Endodermal cell (in vitro differentiated cells): Measurements from ENCODE around the gene TSSC4. TPM values are rescaled to one million over a fixed set of nuclear protein-coding genes. Genes with fewer than 3 reads are reported as not detected.
A peak's percentile ranks its signal among the peaks of the same experiment; 100 is the strongest.

Experiments used
- DNase-seq: peaks from one replicate; pipeline ENCODE4 v3.0.0-alpha.2; 2017
- H3K27ac ChIP-seq: 2 replicates; pipeline ENCODE4 v1.5.1; 2013; ENCODE audit warnings: mild to moderate bottlenecking, low read depth, low read length, moderate library complexity
- H3K27me3 ChIP-seq: 2 replicates; pipeline ENCODE4 v1.6.1; 2013; ENCODE audit warnings: mild to moderate bottlenecking, low read length, moderate library complexity; ENCODE audit not compliant: insufficient read depth, control insufficient read depth, poor library complexity, severe bottlenecking
- H3K36me3 ChIP-seq: 2 replicates; pipeline ENCODE4 v1.7.0; 2013; ENCODE audit warnings: mild to moderate bottlenecking, low read length, moderate library complexity; ENCODE audit not compliant: control insufficient read depth, insufficient read depth
- H3K4me1 ChIP-seq: one replicate; pipeline ENCODE4 v1.7.0; 2013; ENCODE audit warnings: low read length; ENCODE audit not compliant: control insufficient read depth, insufficient read depth
- H3K4me3 ChIP-seq: 2 replicates; pipeline ENCODE4 v1.5.1; 2013; ENCODE audit warnings: mild to moderate bottlenecking, low read length, moderate library complexity
- H3K9ac ChIP-seq: 2 replicates; pipeline ENCODE4 v1.6.1; 2013; ENCODE audit warnings: mild to moderate bottlenecking, low read length, moderate library complexity; ENCODE audit not compliant: poor library complexity, severe bottlenecking; ENCODE audit errors: extremely low read depth
- H3K9me3 ChIP-seq: 2 replicates; pipeline ENCODE4 v1.6.1; 2013; ENCODE audit warnings: mild to moderate bottlenecking, low read length, moderate library complexity; ENCODE audit not compliant: control insufficient read depth
- H3K27ac Mint-ChIP-seq: 2 replicates; pipeline ENCODE4 v1.8.0; 2020; ENCODE audit warnings: mixed read lengths
- H3K27me3 Mint-ChIP-seq: 2 replicates; pipeline ENCODE4 v1.8.0; 2021; ENCODE audit warnings: mild to moderate bottlenecking, mixed read lengths; ENCODE audit not compliant: insufficient read depth
- H3K36me3 Mint-ChIP-seq: 2 replicates; pipeline ENCODE4 v1.8.0; 2020; ENCODE audit warnings: low read depth, mixed read lengths
- H3K4me1 Mint-ChIP-seq: 2 replicates; pipeline ENCODE4 v1.8.0; 2020; ENCODE audit warnings: mixed read lengths
- H3K4me3 Mint-ChIP-seq: 2 replicates; pipeline ENCODE4 v1.8.0; 2020; ENCODE audit warnings: mild to moderate bottlenecking, moderate library complexity, mixed read lengths
- H3K9me3 Mint-ChIP-seq: 2 replicates; pipeline ENCODE4 v1.8.0; 2020; ENCODE audit warnings: mild to moderate bottlenecking, mixed read lengths
- CTCF ChIP-seq: fragments of 200-600 bp; sonication (generic); conservative IDR thresholded peaks from 2 replicates; pipeline ENCODE4 v1.5.0; 2021; ENCODE audit warnings: antibody characterized with exemption, mild to moderate bottlenecking
- WGBS, 2 experiments: methylation state at CpG; one replicate each; pipeline versions ENCODE4 v1.1.5 to v1.1.7; 2013; ENCODE audit warnings: missing lambda C conversion rate in 2 of 2, mixed read lengths in 1 of 2; ENCODE audit not compliant: insufficient coverage in 1 of 2, insufficient read length in 1 of 2; 5-methylcytosine and 5-hydroxymethylcytosine counted together
- long read RNA-seq, 4 experiments: library from polyadenylated mRNA in 2 of 4; library from RNA in 1 of 4; library from capped mRNA in 1 of 4; stranded (forward) in 3 of 4; unstranded in 1 of 4; transcript quantifications; one replicate each; pipeline ENCODE4 v2.0.0, GENCODE V29; 2020 to 2021; ENCODE audit warnings: inconsistent platforms in 1 of 4
- polyA plus RNA-seq, 2 experiments: library from polyadenylated mRNA; stranded (reverse); fragments of 50-300 nt; gene quantifications; one replicate each; pipeline ENCODE4 v1.2.3, GENCODE V29; 2013
- total RNA-seq, 2 donors: library from RNA; stranded (reverse); fragmentation: NEBNext Ultra II Directional in 1 of 2; extraction: Animal tissue kit (Norgen Biotek cat#: 25700) in 1 of 2; gene quantifications; 2 replicates in 1 of 2; 3 replicates in 1 of 2; pipeline ENCODE4 v1.2.1, GENCODE V29; 2021

TSSC4 gene
- 10 to 100 TPM; 47.2 to 51.1 TPM for total RNA-seq
- polyA plus RNA-seq (2013, experiment 1 of 2): 27.2 TPM
- 25.0 TPM for polyA plus RNA-seq (2013, experiment 2 of 2)
- long read RNA-seq, experiment 1, transcript TSSC4-210 (2 exons, 912 nt): major isoform, 5 of 15 reads
- long read RNA-seq, experiment 1, partial matches to known transcripts: 2 of 15 reads
- long read RNA-seq, experiment 1, other reads (novel, unspliced or antisense): 3 of 15 reads
- long read RNA-seq, experiment 2, transcript TSSC4-201 (3 exons, 1,686 nt): major isoform, 48 of 69 reads
- long read RNA-seq, experiment 2, transcript TSSC4-210 (2 exons, 912 nt): minor isoform, 6 of 69 reads
- long read RNA-seq, experiment 2, partial matches to known transcripts: 6 of 69 reads
- long read RNA-seq, experiment 2, other reads (novel, unspliced or antisense): 3 of 69 reads
- long read RNA-seq, experiment 3, transcript TSSC4-201 (3 exons, 1,686 nt): major isoform, 155 of 216 reads
- long read RNA-seq, experiment 3, transcript TSSC4-206 (4 exons, 851 nt): minor isoform, 5 of 216 reads
- long read RNA-seq, experiment 3, transcript TSSC4-210 (2 exons, 912 nt): minor isoform, 21 of 216 reads
- long read RNA-seq, experiment 3, partial matches to known transcripts: 29 of 216 reads
- long read RNA-seq, experiment 3, other reads (novel, unspliced or antisense): 1 of 216 reads
- long read RNA-seq, experiment 4, transcript TSSC4-201 (3 exons, 1,686 nt): major isoform, 68 of 81 reads
- long read RNA-seq, experiment 4, partial matches to known transcripts: 2 of 81 reads
- long read RNA-seq, experiment 4, other reads (novel, unspliced or antisense): 4 of 81 reads

GRCh38 chr11:2400069-2400761, at the start of gene TSSC4:
Gene TSSC4, plus strand, starts transcription at chr11:2400750. Its CDS starts 1,884 bp downstream, at chr11:2402634.
- peak; percentile 98 for TF ChIP-seq CTCF
- peak within 1 kb of the TSS; percentile 96 for H3K9ac ChIP-seq
- H3K4me3 Mint-ChIP-seq: peak within 1 kb of the TSS; percentile 80
- H3K9me3 ChIP-seq: no peaks in the 10 kb centered on the region
- peaks cover 22% of the 10 kb centered on the region for H3K36me3 Mint-ChIP-seq
- H3K27ac ChIP-seq: peak within 1 kb of the TSS; percentile 96
- peaks cover 38% of the 10 kb centered on the region for H3K36me3 ChIP-seq
- no peaks in the 10 kb centered on the region for H3K27me3 Mint-ChIP-seq
- 2 to 4% methylated on average over 22 to 66 of the region's 66 CpGs for WGBS, 2 experiments
- no peaks in the 10 kb centered on the region for H3K4me1 ChIP-seq
- peak; percentile 100 for DNase-seq
- H3K4me1 Mint-ChIP-seq: peaks cover 5% of the 10 kb centered on the region
- H3K4me3 ChIP-seq: peak within 1 kb of the TSS; percentile 96
- H3K9me3 Mint-ChIP-seq: no peaks in the 10 kb centered on the region
- no peaks in the 10 kb centered on the region for H3K27me3 ChIP-seq
- peak within 1 kb of the TSS; percentile 90 for H3K27ac Mint-ChIP-seq

- H3K27ac ChIP-seq: no peak overlapping the region
- Mint-ChIP-seq H3K4me1 (no peaks in the 10 kb centered on the region), H3K27ac (no peak overlapping the region), H3K9me3 (peaks cover 49% of the 10 kb centered on the region), H3K27me3 (peaks cover 11% of the 10 kb centered on the region), H3K36me3 (peaks cover 4% of the 10 kb centered on the region), H3K4me3 (no peak overlapping the region)
- H3K4me3 ChIP-seq: no peak overlapping the region
- no peaks in the 10 kb centered on the region for H3K4me1 ChIP-seq
- peaks cover 19% of the 10 kb centered on the region for H3K9me3 ChIP-seq
- DNase-seq: no peak
- no peak overlapping the region for H3K9ac ChIP-seq
- 87 to 100% methylated on average over 1 to 3 of the region's 3 CpGs for WGBS, 2 experiments
- no peak for TF ChIP-seq CTCF
- no peaks in the 10 kb centered on the region for H3K27me3 ChIP-seq
- H3K36me3 ChIP-seq: no peaks in the 10 kb centered on the region
These were observed 48.8 kb upstream of the TSSC4 start for GRCh38 chr11:2351701-2352100.

- Mint-ChIP-seq H3K27ac (no peak overlapping the region), H3K4me3 (no peak overlapping the region), H3K4me1 (no peaks in the 10 kb centered on the region), H3K36me3 (peaks cover 3% of the 10 kb centered on the region), H3K27me3 (peaks cover 9% of the 10 kb centered on the region), H3K9me3 (peaks cover 46% of the 10 kb centered on the region)
- no peak for DNase-seq
- no peak overlapping the region for H3K4me3 ChIP-seq
- no peak for TF ChIP-seq CTCF
- no peaks in the 10 kb centered on the region for H3K4me1 ChIP-seq
- no peaks in the 10 kb centered on the region for H3K36me3 ChIP-seq
- no peak overlapping the region for H3K9ac ChIP-seq
- 88 to 93% methylated on average over 4 of the region's 4 CpGs for WGBS, 2 experiments
- no peak overlapping the region for H3K27ac ChIP-seq
- H3K9me3 ChIP-seq: peaks cover 19% of the 10 kb centered on the region
- H3K27me3 ChIP-seq: no peaks in the 10 kb centered on the region
These were observed 48.1 kb upstream of the TSSC4 start for GRCh38 chr11:2352420-2352819.
